Posterior cingulate gyrus (tissue), 11 donors: Measurements from ENCODE around the gene C10orf143.

Source experiments
- DNase-seq, 10 donors: peaks; one replicate each; pipeline versions ENCODE4 v3.0.0 to v3.0.0-alpha.2; 2020 to 2021; ENCODE audit warnings: mixed read lengths in 3 of 10
- intact Hi-C: fragments of 100-400 bp; cut with DNase I; formaldehyde crosslinking; loops from one replicate; pipeline ENCODE4 v1.15.1; 2023

The C10orf143 gene

DNA sequence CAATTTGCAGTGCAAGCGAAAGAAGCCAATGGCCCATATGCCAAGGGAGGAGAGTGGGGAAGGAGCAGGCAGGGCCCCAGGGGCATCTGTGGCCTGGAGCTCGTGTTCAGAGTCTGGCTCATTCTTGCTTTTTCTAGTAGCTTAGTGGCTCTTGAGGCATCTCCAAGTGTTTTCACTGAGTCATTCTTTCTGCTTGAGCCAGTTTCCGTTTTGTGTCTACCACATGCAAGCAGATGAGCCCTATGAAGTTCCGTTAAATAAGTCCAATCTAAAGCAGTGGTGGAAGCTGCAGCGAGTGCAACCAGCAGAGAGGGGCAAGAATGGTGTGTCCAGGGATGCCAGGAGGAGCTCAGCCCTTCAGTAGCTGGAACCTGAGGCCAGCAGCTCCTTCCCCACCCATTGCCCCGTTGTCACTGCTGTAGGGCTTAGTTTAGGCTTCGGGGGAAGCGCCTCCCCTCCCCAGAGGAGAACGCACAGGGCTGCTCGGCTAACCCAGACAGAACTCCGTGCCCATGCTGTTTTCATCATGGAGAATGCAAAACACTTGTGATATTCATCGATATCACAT is 89.2 kb downstream of the C10orf143 start:
- intact Hi-C loops = no loop called here
- DNase-seq = no peak

DNA sequence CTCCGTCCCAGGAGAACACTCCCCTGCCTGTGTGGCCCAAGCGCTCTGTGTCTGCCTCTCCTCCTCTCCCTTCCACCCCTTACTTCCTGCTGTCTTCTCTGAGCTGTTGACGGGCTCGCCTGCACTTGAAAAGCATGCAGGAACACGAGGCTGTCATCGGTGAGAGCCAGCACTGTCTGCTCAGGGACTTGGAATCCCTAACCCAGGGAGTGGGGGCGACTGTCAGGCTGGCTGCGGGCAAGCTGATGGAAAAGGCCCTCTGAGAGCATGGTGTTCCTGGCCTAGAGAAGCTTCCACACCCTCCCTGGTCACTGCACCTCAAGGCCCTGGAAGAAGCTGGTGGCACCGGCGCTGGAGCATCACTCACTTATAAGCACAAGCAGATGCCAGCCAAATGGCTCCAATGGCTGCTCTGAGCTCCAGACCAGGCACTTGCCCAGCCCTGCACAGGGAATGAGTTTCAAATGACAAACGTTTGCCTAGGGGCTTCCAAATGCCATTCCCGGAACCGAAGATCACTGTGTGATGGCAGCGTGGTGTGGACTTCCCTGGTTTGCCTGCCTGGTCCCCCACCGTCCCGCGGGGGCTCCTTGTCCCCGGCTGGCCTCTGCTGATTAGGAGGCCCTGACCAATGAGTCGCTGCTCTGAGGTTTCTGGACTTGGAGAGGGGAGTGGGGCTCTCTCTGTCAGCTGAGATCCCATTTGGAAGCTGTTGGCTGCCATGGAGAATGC is 89.8 kb downstream of the C10orf143 start:
- intact Hi-C loops = no loop called here
- DNase-seq = peak in 1 of 10 donors; percentile 43

DNA sequence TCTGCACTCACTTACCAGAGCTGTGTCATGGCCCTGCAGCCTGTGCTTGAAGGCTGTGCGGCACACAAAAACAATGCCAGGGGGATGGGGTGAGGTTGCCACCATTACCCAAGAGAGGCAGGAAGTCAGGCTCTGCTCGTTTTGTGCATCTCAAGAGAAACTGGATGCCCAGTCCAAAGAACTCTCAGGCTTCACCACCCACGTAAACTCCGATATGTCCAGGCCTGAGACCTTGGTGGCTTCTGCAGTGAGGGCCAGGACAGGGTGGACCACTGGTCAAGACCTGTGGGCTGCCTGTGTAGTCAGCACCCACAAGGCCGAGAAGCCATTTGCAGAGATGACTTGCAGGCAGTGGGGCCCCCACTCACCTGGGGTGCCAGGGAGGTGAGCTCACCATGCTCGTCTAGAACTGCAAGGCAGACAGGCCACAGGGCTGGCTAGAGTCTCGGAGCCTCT is 91.9 kb downstream of the C10orf143 start:
- intact Hi-C loops = no loop called here
- peak in 1 of 10 donors; percentile 50 for DNase-seq

DNA sequence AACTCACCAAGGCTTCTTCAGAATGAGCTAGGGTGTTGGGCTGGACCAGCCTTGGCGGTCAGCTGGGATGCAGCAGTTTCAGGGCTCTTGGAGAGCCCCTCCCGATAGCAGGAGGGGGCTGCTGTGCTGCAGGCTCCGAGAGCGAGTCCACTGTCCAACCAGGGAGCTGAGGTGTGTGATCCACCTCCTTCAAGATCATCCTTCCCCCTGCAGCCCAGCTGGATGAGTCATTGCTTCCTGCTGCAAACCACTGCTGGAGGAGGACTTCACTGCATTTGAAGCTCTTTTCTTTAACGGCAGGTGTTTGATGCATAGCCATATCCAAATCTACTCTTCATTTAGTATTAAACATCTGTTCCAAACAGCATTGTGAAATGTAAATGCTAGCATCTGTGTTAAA is 92.4 kb downstream of the C10orf143 start:
- intact Hi-C loops = no loop called here
- no peak for DNase-seq

DNA sequence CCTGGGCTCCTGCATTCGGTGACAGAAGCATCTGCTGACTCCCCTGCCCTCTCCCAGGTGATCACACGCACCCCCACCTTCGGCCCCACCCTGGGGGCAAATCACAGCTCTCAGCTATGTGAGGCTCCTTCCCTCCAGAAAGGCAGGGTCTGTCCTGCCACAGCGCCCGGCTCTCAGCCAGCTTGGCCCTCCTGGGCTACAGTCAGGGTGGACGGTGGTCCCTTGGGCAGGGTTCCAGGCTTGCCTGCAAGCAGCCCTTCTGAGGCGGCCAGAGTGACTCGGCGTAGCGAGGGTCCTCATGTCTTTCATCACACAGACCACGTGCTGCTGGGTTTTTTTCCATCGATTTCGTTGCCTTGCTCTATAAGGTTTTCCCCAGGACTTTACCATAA is 93.0 kb downstream of the C10orf143 start:
- peak in 1 of 10 donors; percentile 64 for DNase-seq
- intact Hi-C loops = no loop called here

DNA sequence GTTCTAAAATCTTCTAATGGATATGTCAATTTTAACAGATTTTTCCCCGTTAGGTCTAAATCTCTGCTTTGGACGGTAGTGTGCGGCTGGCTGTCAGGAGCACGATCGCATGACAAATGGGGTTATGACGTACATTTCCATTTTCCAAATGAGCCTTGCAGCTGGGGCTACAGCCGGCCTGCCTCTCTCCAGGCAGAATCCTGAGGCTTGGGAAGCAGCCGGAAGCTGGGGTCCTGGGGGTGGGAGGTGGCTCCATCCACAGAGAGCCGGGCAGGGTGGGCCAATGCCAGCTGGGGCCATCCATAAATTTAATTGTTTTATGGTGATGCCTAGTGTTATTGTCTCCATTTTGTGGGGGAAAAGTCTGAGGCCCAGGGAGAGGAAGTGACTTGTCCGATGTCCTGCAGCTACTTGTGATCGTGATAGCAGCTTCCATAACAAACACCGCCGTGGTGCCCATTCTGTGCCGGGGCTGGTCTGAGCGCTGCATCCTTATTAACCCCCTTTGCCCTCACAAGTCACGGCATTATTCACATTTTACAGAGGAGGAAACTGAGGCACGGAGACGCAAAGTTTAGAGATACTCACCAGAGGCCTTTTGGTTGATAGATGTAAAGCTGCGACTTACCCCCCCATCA is 93.5 kb downstream of the C10orf143 start:
- intact Hi-C loops = no loop called here

DNA sequence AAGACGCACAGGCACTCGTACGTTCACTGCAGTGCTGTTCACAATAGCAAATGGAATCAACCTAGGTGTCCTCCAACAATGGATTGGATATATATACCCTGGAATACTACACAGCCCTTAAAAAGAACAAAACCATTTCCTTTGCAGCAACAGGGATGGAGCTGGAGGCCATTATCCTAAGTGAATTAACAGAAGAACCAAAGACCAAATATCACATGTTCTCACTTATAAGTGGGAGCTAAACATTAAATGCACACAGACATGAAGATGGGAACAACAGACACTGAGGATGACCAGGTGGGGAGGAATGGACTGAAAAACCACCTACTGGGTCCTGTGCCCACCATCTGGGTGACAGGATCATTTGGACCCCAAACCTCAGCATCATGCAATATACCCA is 94.5 kb downstream of the C10orf143 start:
- intact Hi-C loops = no loop called here
- DNase-seq = no peak

More for the DNA sequence above, 93.5 kb downstream of the C10orf143 start:
- peak in 1 of 10 donors; percentile 54 for DNase-seq

DNA sequence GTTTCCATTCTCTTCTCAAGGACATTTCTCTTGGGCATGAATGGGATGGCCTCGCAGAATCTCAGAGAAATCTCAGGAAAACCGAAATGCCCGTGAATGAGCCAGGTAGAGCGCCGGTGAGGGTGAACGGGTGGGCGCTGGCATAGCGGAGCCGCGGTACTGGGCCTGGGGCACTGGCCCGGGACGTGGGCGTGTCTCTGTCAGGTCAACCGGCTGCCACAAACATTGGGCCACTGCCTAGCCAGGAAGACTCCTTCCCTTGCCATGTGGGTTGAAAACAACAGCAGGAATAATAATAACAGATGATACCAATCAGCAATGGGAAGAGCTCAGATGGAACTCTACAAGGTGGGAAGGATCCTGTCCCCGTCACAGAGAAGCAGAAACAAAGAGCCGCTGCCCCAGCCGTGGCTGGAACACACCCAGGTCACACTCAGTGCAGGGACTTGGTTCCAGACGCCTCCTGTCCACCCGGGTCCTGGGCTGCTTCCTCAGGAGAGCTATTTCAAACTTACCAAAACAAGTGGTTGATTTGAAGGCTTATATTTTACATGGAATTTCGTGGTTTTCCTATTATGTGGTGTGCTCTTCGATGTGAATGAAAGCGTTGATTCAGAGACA is 95.4 kb downstream of the C10orf143 start:
- intact Hi-C loops = no loop called here
- peak in 1 of 10 donors; percentile 61 for DNase-seq

DNA sequence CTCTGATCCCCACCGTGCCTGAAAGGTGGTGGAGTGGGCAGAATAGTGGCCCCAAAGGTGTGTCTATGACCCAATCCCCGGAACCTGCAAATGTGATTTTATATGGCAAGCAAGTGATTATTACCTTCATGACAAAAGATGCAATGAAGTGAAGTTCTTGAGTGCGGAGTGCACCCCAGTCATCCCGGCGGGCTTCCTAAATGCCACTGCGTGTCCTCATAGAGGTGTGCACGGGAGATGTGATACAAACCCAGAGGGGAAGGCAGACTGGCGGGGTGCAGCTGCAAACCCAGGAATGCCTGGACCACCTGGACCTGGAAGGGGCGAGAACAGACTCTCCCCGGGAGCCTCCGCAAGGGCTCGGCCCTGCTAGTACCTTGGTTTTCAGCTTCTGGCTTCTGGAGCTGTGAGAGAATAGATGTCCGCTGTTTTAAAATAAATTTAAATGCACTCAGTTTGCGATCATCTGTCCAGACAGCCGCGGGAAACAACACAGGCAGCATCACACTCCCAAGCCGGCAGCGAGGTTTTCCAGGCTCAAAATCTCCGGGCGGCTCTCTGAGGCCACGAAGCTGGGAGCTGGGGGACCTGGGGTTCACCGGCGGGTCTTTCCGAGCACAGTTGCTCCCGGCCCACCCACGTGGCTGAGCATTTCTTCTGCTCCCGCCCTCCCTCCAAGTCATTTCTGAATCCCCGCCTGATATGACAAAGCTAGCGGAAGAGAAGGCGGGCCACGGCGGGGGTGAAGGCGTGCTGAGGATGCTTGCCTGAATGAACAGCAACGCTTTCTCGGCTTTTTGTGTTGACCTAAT is 96.2 kb downstream of the C10orf143 start:
- DNase-seq = peak in 2 of 10 donors; percentile 58 to 69
- intact Hi-C loops = no loop called here
